BE2C (cell line): ENCODE data around the gene GSPT1.

Experiments
- DNase-seq: peaks from one replicate; pipeline ENCODE4 v3.0.0-alpha.2; 2020
- H3K27me3 ChIP-seq: fragments of 250-450 bp; sonication (Bioruptor Pico); 2 replicates; pipeline ENCODE4 v1.5.1; 2020; ENCODE audit warnings: mild to moderate bottlenecking
- H3K36me3 ChIP-seq: fragments of 250-450 bp; sonication (Bioruptor Pico); 2 replicates; pipeline ENCODE4 v1.5.1; 2020; ENCODE audit warnings: mild to moderate bottlenecking
- H3K4me1 ChIP-seq: fragments of 250-450 bp; sonication (Bioruptor Pico); 2 replicates; pipeline ENCODE4 v1.5.1; 2020
- H3K4me3 ChIP-seq: 2 replicates; pipeline ENCODE4 v1.5.1; 2011; ENCODE audit warnings: low read depth, low read length
- H3K9me3 ChIP-seq: fragments of 250-450 bp; sonication (Bioruptor Pico); 2 replicates; pipeline ENCODE4 v1.5.1; 2020
- TF ChIP-seq, protein P1 (sequence below): IDR thresholded peaks from 2 replicates; pipeline ENCODE4 v1.5.1; 2012; ENCODE audit warnings: mild to moderate bottlenecking, low read depth, low read length

GSPT1 gene

DNA sequence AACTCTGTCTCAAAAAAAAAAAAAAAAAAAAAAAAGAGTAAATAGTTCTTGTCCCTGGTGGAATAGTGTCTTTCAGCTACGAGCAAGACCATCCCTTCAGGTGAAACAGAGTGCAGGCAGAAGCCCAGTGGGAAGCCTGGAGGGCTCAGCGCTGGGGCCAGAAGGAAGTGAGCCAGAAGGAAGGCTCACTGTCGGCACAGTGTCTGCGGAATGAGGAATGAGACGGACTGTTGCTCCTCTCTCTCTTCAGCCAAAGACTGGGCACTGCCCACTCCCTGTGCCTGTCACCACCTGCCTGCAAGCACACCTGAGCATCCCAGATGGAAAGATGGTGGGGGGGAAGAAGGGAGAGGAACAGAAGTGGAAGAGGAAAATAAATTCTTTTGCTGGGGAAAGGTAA, 71.9 kb downstream of the GSPT1 start:
- no peaks in the 10 kb centered on the region for H3K27me3 ChIP-seq
- no peaks in the 10 kb centered on the region for H3K9me3 ChIP-seq
- peaks cover 100% of the 10 kb centered on the region for H3K36me3 ChIP-seq
- no peaks in the 10 kb centered on the region; the same call in 1 of the 2 replicates for H3K4me1 ChIP-seq
- DNase-seq, result no peak
- TF ChIP-seq, protein P1, sequence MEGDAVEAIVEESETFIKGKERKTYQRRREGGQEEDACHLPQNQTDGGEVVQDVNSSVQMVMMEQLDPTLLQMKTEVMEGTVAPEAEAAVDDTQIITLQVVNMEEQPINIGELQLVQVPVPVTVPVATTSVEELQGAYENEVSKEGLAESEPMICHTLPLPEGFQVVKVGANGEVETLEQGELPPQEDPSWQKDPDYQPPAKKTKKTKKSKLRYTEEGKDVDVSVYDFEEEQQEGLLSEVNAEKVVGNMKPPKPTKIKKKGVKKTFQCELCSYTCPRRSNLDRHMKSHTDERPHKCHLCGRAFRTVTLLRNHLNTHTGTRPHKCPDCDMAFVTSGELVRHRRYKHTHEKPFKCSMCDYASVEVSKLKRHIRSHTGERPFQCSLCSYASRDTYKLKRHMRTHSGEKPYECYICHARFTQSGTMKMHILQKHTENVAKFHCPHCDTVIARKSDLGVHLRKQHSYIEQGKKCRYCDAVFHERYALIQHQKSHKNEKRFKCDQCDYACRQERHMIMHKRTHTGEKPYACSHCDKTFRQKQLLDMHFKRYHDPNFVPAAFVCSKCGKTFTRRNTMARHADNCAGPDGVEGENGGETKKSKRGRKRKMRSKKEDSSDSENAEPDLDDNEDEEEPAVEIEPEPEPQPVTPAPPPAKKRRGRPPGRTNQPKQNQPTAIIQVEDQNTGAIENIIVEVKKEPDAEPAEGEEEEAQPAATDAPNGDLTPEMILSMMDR, result no peak
- no peak overlapping the region for H3K4me3 ChIP-seq

DNA sequence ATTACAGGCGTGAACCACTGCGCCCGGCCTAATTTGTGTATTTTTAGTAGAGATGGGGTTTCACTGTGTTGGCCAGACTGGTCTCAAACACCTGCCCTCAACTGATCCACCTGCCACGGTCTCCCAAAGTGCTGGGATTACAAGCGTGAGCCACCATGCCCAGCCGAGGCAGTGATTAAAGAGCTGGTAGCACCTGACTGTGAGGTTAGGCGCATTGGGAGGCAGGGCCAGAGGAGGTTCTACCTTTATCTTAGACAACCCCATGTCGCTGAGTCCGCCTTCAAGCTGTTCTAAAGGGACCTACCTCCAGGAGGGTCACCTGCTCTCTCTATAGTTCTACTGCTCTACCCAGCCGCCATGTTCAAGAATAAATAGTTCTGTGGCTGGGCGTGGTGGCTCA, 72.5 kb downstream of the GSPT1 start:
- H3K36me3 ChIP-seq, result peaks cover 100% of the 10 kb centered on the region
- no peak overlapping the region for H3K4me3 ChIP-seq
- no peaks in the 10 kb centered on the region; the same call in 1 of the 2 replicates for H3K4me1 ChIP-seq
- no peaks in the 10 kb centered on the region for H3K9me3 ChIP-seq
- no peak for DNase-seq
- TF ChIP-seq, protein P1, result no peak
- H3K27me3 ChIP-seq, result no peaks in the 10 kb centered on the region

DNA sequence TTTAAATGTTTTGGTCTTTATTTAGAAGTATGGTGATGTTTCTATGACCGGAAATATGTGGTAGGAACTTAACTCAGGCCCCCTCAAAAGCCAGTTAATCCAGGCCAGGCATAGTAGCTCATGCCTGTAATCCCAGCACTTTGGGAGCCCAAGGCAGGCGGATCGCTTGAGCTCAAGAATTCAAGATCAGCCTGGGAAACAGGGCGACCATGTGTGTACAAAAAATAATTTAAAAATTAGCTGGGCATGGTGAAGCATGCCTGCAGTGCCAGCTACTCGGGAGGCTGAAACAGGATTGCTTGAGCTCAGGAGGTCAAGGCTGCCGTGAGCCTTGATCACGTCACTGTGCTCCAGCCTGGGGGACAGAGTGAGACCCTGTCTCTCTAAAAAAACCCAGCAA, 74.7 kb downstream of the GSPT1 start:
- TF ChIP-seq, protein P1, result no peak
- H3K4me1 ChIP-seq, result peaks cover 7% of the 10 kb centered on the region; the same call in 1 of the 2 replicates
- H3K36me3 ChIP-seq, result peaks cover 100% of the 10 kb centered on the region
- DNase-seq, result no peak
- no peak overlapping the region for H3K4me3 ChIP-seq
- H3K27me3 ChIP-seq, result no peaks in the 10 kb centered on the region
- H3K9me3 ChIP-seq, result no peaks in the 10 kb centered on the region

DNA sequence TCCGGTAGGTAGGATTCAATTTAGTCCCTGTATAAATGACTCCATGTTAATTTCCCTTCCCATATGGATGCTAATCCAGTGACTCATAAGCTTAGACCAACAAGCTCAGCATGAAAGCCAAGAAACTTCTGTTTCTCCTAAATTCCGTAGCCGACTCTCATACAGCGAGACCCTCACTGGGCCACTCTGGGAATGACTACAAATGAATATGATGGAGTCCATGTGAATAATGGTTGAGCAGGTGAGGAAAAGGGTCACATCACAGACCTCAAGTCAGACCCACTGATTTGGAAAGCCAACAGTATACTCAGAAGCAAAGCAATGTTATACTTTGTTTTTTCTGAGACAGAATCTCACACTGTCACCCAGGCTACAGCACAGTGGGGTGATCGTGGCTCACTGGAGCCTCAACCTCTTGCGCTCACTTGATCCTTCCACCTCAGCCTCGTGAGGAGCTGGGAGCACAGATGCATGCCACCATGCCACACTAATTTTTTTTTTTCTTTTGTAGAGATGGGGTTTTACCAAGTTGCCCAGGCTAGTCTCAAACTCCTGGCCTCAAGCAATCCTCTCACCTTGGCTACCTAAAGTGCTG, 79.0 kb downstream of the GSPT1 start:
- H3K4me3 ChIP-seq, result no peak overlapping the region
- H3K9me3 ChIP-seq, result no peaks in the 10 kb centered on the region; the same call in 1 of the 2 replicates
- H3K27me3 ChIP-seq, result no peaks in the 10 kb centered on the region
- DNase-seq, result no peak
- H3K4me1 ChIP-seq, result peaks cover 7% of the 10 kb centered on the region; the same call in 1 of the 2 replicates
- TF ChIP-seq, protein P1, result no peak
- peaks cover 63% of the 10 kb centered on the region for H3K36me3 ChIP-seq

DNA sequence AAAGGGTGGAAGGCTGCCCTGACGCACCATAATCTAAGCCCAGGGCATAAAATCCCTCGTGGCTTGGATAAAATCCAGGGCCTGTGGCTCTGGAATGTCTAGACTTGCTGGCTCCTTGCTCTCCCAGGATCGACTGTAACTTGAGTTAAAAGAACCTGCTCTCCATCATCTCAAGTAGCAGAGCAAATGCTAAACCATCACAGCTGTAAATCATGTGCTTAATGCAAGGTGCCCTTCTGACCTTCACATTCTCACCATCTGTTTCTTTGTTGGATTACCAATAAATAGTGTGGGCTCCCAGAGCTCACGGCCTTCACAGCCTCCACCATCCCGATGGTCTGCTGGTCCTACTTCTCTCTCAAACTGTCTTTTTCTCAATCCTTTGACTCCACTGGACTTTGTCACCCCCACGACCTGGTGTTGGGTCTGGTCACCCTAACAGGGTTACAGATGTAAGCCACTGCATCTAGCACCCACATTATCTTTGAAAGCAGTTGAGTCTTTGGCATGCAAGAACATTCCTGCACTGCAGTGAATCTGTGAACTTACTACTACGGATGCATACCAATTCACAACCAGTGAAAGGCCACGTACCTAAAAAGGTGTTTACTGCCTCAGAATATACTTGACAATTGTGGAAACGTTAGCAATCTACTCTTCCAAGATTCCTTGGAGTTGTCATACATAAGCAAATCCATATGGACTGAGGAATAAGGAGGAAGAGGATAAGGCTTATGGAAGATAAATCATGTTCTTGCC, 79.7 kb downstream of the GSPT1 start:
- H3K4me1 ChIP-seq, result peaks cover 7% of the 10 kb centered on the region; the same call in 1 of the 2 replicates
- no peaks in the 10 kb centered on the region for H3K27me3 ChIP-seq
- no peaks in the 10 kb centered on the region; the same call in 1 of the 2 replicates for H3K9me3 ChIP-seq
- H3K4me3 ChIP-seq, result no peak overlapping the region
- H3K36me3 ChIP-seq, result peaks cover 56% of the 10 kb centered on the region
- DNase-seq, result no peak
- TF ChIP-seq, protein P1, result no peak

DNA sequence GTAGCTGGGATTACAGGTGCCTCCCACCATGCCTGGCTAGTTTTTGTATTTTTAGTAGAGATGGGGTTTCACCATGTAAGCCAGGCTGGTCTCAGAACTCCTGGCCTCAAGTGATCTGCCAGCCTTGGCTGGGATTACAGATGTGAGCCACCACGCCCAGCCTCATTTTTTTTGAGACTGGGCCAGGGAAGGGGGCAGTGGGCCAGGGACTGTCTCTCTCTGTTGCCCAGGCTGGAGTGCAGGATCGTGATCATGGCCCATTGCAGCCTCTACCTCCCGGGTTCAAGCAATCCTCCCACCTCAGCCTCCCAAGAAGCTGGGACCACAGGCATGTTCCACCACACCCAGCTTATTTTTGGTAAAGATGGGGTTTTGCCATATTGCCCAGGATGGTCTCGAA, 80.4 kb downstream of the GSPT1 start:
- Histone ChIP-seq H3K4me3 (no peak overlapping the region), H3K9me3 (no peaks in the 10 kb centered on the region; the same call in 1 of the 2 replicates), H3K4me1 (peaks cover 7% of the 10 kb centered on the region; the same call in 1 of the 2 replicates), H3K27me3 (no peaks in the 10 kb centered on the region), H3K36me3 (peaks cover 48% of the 10 kb centered on the region)
- no peak for DNase-seq
- TF ChIP-seq, protein P1, result no peak
